NOMO-1 (cell line): ENCODE data around the gene C1orf185.
"Not testable (repeated sequence)": the region's sequence is repeated elsewhere in the genome, so short reads cannot be mapped to it uniquely, and the experiment has no call there.

ENCODE experiments used
- DNase-seq, 2 experiments: peaks; one replicate each; lab custom pipeline; 2025; ENCODE audit not compliant: unreplicated experiment in 2 of 2; lab: John Stamatoyannopoulos, UW

The C1orf185 gene

DNA sequence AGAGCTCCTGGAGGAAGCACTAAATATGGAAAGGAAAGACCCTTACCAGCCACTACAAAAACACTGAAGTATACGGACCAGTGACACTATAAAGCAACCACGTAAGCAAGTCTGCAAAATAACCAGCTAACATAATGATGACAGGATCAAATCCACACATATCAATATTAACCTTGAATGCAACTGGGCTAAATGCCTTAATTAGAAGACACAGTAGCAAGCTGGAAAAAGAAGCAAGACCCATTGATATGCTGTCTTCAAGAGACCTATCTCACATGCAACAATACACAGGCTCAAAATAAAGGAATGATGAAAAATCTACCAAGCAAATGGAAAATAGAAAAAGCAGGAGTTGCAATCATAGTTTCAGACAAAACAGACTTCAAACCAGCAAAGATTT is 31.0 kb downstream of the C1orf185 start:
- DNase-seq: no peak

DNA sequence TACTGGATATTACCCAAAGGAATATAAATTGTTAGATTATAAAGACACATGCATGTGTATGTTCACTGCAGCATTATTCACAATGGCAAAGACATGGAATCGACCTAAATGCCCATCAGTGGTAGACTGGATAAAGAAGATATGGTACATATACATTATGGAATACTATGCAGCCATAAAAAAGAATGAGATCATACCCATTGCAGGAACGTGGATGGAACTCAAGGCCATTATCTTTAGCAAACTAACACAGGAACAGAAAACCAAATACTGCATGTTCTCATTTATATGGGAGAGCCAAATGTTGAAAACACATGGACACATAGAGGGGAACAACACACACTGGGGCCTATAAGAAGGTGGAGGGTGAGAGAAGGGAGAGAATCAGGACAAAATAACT is 35.7 kb downstream of the C1orf185 start:
- DNase-seq: not testable (repeated sequence)

DNA sequence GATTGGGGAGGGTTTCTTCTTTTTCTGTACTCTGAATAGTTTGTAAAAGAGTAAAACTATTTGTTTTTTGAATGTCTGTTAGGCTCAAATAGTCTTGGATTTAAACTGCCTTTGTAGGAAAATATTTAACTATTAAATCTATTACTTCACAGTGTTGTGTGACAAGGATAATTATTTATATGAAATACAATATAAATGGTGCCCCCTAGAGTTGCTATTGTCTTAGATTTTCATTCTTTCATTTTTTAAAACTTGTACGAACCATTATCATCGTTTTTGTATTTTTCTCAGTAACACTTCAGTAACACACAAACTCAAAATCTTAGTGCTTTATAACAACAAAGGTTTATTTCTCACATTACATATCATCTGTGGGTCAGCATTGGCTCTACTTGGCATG is 37.4 kb downstream of the C1orf185 start:
- DNase-seq: no peak

DNA sequence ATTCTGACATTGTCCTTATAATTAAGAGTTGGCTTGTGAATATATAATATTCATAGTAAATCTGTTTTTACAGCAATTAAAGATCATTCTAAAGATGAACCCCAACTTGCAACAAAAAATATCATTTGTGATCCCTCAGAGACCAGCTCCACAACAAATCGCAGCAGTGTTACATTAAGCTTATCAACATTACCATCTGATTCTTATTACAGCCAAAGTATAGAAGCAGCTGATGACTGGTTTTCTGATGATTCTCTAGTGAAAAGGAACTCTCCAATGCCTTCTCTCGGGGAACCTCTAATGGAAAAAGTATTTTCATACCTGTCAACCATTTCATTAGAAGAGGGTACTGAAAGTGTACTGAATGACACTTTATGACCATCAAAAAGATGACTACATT is 45.4 kb downstream of the C1orf185 start:
- DNase-seq: no peak

DNA sequence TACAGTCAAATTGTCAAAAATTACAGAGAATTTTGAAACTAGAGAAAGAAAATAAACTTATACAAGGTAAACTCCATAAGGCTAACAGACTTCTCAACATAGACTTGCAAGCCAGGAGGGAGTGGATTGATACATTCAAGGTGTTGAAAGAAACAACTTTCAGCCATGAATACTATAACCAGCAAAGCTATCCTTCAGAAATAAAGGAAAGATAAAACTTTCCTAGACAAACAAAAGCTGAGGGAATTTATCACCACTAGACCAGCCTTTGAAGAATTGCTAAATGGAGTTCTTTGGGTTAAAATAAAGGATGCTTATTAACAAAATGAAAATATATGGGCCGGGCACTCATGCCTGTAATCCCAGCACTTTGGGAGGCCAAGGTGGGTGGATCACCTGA is 52.7 kb downstream of the C1orf185 start:
- DNase-seq: no peak

DNA sequence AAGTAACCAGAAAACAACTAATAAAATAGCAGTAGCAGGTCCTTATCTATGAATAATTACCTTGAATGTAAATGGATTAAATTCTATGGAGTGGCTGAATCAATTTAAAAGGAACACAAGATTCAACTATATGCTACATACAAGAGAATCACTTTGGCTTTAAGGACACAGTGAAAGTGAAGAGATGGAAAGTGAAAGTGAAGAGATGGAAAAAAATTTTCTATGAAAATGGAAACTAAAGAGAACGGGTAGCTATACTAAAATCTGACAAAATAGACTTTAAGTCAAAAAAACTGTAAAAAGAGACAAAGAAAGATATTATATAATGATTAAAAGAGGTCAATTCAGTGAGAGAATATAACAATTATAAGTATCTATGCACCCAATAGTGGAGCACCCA is 54.7 kb downstream of the C1orf185 start:
- peak in 1 of 2 experiments; percentile 5 for DNase-seq

DNA sequence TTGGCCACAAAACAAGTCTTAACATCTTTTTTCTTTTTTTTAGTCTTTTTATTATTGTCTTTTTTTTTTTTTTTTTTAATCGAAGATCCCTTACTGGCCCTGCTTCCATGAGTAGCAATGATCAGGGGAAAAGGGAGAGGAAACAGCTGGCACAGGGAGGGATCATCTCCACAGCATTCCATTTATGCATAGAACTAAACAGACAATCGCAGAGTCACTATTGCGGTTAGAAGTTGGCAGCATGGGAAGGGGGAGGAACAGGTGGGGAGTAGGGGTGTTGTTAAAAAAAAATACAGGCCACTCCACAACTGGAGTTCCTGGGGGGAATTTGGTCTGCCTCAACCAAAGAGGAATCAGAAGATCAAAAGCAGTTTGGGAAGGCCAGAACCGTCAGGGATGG is 55.4 kb downstream of the C1orf185 start:
- no peak for DNase-seq

DNA sequence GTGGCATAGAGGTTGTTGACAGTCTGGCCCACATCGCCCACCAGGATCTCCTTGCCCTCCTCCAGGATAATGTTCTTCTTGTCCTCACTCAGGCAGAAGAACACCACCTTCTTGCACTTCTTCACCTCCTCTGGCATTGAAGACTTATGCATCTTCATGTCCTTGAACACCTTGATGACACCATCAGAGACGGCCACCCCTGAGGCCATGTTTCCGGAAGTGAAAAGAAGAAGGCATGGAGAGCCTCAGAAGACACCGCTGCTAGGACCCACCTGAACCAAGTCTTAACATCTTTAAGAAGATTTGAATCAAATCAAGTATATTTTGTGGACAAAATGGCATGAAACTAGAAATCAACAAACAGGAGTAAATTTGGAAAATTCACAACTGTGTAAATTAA is 56.2 kb downstream of the C1orf185 start:
- DNase-seq: no peak

DNA sequence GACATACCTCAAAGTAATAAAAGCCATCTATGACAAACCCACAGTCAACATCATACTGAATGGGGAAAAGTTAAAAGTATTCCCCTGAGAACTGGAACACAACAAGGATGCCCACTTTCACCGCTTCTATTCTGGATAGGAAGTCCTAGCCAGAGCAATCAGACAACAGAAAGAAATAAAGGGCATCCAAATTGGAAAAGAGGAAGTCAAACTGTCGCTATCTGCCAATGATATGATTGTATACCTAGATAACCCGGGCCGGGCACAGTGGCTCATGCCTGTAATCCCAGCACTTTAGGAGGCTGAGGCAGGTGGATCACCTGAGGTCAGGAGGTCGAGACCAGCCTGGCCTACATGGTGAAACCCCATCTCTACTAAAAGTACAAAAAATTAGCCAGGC is 60.5 kb downstream of the C1orf185 start:
- peak; percentile 2 to 11 for DNase-seq

DNA sequence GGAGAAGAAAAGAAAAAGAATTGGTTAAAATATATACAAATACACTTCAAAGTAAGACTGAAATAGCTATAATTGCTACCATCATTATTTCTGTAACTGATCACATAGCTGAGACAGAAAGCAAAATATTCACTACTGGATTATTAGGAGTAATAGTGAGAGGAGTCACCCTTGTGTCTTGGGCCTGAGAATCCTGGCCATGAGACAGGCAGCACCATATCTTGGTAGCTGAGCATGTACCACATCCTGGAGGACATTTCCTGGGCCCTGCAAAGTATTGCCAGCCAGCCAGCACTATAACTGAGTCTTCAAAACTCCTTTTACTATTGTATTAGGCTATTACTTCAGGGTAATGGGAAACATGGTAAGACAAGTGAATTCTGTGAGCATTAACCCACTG is 63.5 kb downstream of the C1orf185 start:
- DNase-seq: no peak

DNA sequence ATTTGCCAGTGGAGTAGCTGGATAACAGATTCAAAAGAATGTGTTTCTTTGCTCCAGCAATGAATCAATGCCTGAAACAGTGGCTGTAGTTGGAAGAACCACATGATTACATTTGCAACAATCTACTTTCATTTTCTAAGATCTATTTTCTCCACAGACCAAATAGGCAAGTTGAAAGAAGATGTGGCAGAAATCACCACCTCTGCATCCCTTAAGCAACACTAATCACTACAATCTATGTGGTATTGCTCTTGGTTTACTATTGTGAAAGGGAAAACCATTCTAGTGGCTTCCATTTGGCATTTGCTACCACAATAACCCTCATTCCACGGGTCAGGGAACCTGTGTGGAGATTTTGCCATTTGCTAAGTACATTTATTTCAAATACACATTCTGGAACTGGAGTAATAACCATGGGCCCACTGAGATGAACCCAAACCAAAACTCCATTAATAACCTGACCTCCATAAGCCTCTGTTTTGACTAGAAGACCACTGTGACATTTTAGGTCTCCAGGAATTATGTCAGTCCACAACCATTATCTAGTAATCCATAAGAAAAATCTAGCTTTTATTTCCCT is 66.3 kb downstream of the C1orf185 start:
- DNase-seq: peak in 1 of 2 experiments; percentile 67

DNA sequence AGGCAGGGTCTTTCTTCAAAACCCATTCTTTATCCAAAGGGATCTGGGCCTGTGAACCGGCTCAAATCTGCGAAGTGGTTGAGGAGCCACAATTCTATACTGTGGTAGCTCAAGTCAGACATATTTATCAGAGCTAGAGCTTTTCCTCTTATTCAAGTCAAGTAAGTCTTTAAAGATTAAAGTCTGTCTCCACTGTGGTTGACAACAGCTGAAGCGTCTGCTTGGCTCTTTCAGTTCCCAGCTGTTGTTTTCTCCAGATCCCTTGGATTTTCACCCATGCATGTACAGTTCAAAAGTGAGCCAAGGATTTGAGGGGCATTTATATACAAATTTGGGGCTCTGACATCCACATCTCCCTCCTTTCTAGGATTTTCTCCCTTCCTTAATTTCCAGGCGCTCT is 66.9 kb downstream of the C1orf185 start:
- DNase-seq: no peak

DNA sequence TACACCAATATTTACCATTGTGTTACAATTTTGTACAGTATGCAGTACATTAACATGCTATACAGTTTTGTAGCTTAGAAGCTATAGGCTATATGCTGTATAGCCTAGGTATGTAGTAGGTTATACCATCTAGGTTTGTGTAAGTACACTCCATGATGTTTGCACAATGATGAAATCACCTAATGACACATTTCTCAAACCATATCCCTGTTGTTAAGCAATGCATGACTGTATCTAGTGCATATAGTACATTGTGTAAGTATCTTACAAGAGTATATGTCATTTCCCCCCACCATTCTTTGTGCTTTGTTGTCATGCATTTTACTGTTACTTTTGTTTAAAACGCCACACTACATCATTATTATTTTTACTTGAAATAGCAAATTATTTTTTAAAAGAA is 68.3 kb downstream of the C1orf185 start:
- peak; percentile 69 to 91 for DNase-seq

DNA sequence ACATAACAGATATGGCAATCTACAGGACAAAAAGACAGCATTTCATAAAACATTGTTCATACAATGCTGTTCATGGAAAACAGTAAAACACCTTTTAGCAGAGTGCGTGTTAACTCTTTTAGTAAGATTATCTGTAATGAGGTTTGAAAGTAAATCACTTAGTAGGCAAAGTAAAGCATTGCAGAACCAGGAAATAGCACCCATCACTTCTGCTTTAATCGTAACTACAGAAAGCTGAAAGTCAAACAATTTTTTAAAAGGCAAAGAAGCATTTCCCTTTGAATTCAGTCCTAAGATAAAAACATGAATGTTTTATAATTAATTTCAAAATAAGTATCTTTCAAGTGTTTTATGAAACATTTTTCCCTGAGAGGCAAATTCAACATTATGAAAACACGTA is 70.8 kb downstream of the C1orf185 start:
- DNase-seq: peak; percentile 5 to 54

DNA sequence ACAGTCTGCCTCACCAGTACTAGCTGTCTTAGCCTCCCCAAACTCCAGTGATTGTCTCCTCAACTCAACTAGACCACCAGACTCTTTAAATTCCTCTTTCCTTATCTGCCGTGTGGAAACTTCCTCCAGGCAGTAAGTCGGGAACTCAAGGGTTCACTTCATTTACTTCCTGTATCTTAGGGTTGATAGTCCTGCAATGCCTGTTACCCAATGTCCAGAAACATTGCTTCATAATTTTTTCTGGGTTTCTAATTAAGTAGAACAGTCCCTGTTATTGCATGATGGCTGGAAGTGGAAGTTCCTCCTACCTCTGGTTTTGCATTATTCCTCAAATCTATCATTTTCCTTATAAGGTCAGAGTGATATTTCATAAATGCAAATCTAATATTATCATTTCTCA is 73.2 kb downstream of the C1orf185 start:
- peak; percentile 75 to 91 for DNase-seq

DNA sequence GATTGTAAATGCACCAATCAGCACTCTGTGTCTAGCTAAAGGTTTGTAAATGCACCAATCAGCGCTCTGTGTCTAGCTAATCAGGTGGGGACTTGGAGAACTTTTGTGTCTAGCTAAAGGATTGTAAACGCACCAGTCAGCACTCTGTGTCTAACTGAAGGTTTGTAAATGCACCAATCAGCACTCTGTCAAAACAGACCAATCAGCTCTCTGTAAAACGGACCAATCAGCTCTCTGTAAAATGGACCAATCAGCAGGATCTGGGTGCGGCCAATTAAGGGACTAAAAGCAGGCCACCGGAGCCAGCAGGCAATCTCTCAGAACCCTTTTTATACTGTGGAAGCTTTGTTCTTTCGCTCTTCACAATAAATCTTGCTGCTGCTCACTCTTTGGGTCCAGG is 76.0 kb downstream of the C1orf185 start:
- DNase-seq: not testable (repeated sequence)

DNA sequence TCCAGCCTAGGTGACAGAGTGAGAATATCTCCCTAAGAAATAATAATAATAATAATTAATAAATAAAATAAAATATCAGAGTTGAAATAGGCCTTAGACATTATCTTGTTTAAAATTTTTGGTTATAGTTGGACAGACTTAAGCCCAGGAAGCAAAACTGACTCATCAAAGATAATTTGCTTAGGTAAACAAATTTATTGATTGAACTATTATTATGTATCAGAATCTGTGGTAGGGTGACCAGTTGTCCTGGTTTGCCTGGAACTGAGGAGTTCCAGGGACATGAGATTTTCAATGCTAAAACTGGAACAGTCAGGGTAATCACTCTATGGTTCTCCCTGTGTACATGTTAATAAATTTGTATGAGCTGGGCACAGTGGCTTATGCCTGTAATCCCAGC is 86.2 kb downstream of the C1orf185 start:
- no peak for DNase-seq

DNA sequence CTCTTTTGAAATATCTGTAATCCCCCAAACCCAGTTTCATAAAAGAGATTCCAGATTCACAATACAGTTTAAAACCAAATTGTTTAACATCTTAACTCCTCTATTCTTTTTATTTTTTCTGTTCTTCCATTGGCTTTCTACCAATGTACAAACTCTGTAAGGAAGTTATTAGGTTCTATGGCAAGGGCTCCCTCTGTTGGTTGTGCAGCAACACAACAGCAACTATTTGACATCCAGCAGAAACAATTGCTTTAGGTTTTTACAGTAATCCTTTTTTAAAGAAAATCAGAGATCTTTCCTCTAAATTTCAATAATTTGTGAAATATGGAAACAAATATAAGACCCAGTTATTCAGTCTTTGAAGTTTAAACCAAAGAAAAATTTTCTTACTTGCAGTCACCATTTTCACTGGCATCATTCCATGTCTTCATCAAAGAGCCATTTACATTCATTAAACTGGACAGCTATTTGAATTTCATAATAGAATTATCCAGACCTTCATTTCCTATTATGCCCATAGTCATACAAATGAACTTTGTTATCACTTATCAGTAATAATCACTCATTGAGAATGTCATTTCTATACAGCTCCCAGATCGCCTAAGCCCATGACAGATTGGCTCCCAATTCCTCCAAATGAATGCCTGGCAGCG is 87.5 kb downstream of the C1orf185 start:
- peak; percentile 17 to 74 for DNase-seq

DNA sequence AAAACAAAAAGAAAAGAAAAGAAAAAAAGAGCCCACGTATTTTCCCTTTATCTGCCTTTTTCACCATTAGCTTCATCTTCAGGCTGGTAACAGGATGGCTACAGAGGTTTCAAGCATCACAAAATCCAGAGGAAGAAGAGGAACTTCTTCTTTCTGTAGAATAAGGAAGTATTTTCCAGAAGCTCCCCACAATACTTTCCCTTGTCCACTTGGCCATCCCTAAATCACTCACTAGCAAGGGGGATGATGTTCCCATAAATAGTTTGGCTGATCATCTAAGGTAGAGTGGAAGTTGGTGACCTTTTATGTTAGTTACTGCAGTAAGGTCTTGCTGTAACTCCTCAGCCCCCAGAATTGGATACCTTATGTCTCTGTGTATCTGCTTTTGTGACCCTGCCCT is 88.9 kb downstream of the C1orf185 start:
- peak in 1 of 2 experiments; percentile 53 for DNase-seq

DNA sequence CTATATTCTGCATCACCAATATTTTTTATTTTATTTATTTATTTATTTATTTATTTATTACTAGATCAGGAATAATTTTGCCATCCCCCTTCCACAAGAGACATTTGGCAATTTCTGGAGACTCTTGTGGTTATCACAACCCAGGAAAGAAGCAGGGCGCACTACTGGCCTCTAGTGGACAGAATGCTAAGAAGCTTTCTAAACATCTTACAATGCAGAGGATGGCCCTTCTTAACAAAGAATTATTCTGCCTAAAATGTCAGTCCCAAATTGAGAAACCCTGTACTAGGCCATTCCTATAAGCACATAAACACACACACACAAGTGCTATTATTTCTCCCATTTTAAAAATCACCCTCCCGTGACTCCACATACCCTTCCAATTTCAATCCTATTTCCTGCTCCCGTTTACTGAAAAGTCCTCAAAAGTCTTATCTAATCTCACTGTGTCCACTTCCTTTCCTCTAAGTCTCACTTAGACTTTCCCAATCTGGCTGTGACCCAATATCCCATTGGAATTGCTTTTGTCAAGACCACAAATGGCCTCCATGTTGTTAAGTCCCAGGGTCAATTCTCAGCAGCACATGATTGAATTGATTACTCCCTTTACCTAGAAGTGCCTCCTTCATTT is 90.3 kb downstream of the C1orf185 start:
- DNase-seq: peak; percentile 13 to 64

DNA sequence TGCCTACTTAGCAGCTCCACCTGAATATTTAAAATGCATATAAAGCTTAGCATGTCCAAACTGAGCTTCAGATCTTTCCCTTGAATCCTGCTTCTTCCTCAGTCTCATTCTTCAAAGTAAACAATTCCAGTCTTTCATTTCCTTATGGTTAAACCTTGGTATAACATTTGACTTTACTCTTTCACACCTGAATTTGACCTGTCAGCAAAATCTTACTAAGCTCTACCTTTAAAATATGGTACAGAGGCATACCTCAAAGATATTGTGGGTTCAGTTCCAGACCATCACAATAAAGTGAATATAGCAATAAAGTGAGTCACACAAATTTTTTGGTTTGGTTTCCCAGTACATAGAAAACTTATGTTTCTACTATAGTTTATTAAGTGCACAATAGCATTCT is 91.5 kb downstream of the C1orf185 start:
- no peak for DNase-seq
